ENCODE results near the gene FAM78A.
"Not testable (repeated sequence)": the region's sequence is repeated elsewhere in the genome, so short reads cannot be mapped to it uniquely, and the experiment has no call there.

FAM78A gene

GRCh38 chr9:131253891-131254491 lies 22.3 kb downstream of the FAM78A start:
- TF ChIP-seq TOX (CRISPR knock-in tag; IDR thresholded peaks at IDR 0.05; ENCODE audit: borderline replicate concordance) = no peak
- TF ChIP-seq CREB5 (CRISPR knock-in tag; IDR thresholded peaks at IDR 0.05; ENCODE audit: low read depth) = no peak
- TF ChIP-seq CSRNP3 (CRISPR knock-in tag; IDR thresholded peaks at IDR 0.05) = no peak
- no peak for ATAC-seq

- no peak for ATAC-seq
- no peak for TF ChIP-seq BACH2 (CRISPR knock-in tag; IDR thresholded peaks at IDR 0.05; ENCODE audit: borderline replicate concordance)
- TF ChIP-seq ZFP3 (CRISPR knock-in tag; IDR thresholded peaks at IDR 0.05) = no peak
- TF ChIP-seq RARB (CRISPR knock-in tag; IDR thresholded peaks at IDR 0.05) = no peak
- no peak for TF ChIP-seq POU6F1 (CRISPR knock-in tag; IDR thresholded peaks at IDR 0.05; ENCODE audit: borderline replicate concordance, low read depth)
- TF ChIP-seq TSHZ2 (CRISPR knock-in tag; IDR thresholded peaks at IDR 0.05) = no peak
- no peak for TF ChIP-seq ARNTL (CRISPR knock-in tag; IDR thresholded peaks at IDR 0.05; ENCODE audit: borderline replicate concordance, low read depth)
- TF ChIP-seq TOX (CRISPR knock-in tag; IDR thresholded peaks at IDR 0.05; ENCODE audit: borderline replicate concordance) = no peak
- TF ChIP-seq ZFP30 (CRISPR knock-in tag; IDR thresholded peaks at IDR 0.05) = no peak
- no peak for TF ChIP-seq PATZ1 (CRISPR knock-in tag; IDR thresholded peaks at IDR 0.05; ENCODE audit: borderline replicate concordance)
- TF ChIP-seq ESRRG (CRISPR knock-in tag; IDR thresholded peaks at IDR 0.05) = no peak
- TF ChIP-seq SNAI2 (CRISPR knock-in tag; IDR thresholded peaks at IDR 0.05) = no peak
- no peak for TF ChIP-seq CREB5 (CRISPR knock-in tag; IDR thresholded peaks at IDR 0.05; ENCODE audit: low read depth)
- no peak for TF ChIP-seq GLIS3 (CRISPR knock-in tag; IDR thresholded peaks at IDR 0.05)
- TF ChIP-seq ZC3H10 (CRISPR knock-in tag; IDR thresholded peaks at IDR 0.05) = no peak
- no peak for TF ChIP-seq OSR1 (CRISPR knock-in tag; IDR thresholded peaks at IDR 0.05)
- no peak for TF ChIP-seq ZNF70 (CRISPR knock-in tag; IDR thresholded peaks at IDR 0.05)
Observed at GRCh38 chr9:131252120-131252519, 24.2 kb downstream of the FAM78A start.

- ATAC-seq = no peak
- TF ChIP-seq TCF4 (CRISPR knock-in tag; IDR thresholded peaks at IDR 0.05; ENCODE audit: borderline replicate concordance) = no peak
- TF ChIP-seq BACH2 (CRISPR knock-in tag; IDR thresholded peaks at IDR 0.05; ENCODE audit: borderline replicate concordance) = no peak
- no peak for TF ChIP-seq POU6F1 (CRISPR knock-in tag; IDR thresholded peaks at IDR 0.05; ENCODE audit: borderline replicate concordance, low read depth)
- TF ChIP-seq ZNF8 (CRISPR knock-in tag; IDR thresholded peaks at IDR 0.05) = no peak
- no peak for TF ChIP-seq ZC3H10 (CRISPR knock-in tag; IDR thresholded peaks at IDR 0.05)
- TF ChIP-seq PPARA (CRISPR knock-in tag; IDR thresholded peaks at IDR 0.05; ENCODE audit: borderline replicate concordance) = no peak
- no peak for TF ChIP-seq ZNF565 (CRISPR knock-in tag; conservative IDR thresholded peaks at IDR 0.05; ENCODE audit: low read depth)
- TF ChIP-seq GLIS3 (CRISPR knock-in tag; IDR thresholded peaks at IDR 0.05) = no peak
- TF ChIP-seq TOX (CRISPR knock-in tag; IDR thresholded peaks at IDR 0.05; ENCODE audit: borderline replicate concordance) = no peak
- no peak for TF ChIP-seq ZFP30 (CRISPR knock-in tag; IDR thresholded peaks at IDR 0.05)
- no peak for TF ChIP-seq ZNF70 (CRISPR knock-in tag; IDR thresholded peaks at IDR 0.05)
Observed at GRCh38 chr9:131246618-131247017, 29.7 kb downstream of the FAM78A start.

- not testable (repeated sequence) for ATAC-seq
Observed at GRCh38 chr9:131244331-131244730, 32.0 kb downstream of the FAM78A start.

Measured in SK-N-SH treated with all-trans-retinoic acid at 6 μM for 48 hours (cell line).